OCI-LY7 (cell line): Measurements from ENCODE around the gene SRGAP1. TPM values are rescaled to one million over a fixed set of nuclear protein-coding genes. Genes with fewer than 3 reads are reported as not detected.

Experiments
- BruUV-seq: library from RNA; stranded (reverse); fragments of 400-500 nt; replicated peaks from 2 replicates; lab custom pipeline; 2021; lab: Mats Ljungman, UMichigan
- CTCF ChIA-PET: fragments of 300-600 bp; sonication (Branson Sonifier 250); formaldehyde crosslinking; loops from one replicate; lab custom pipeline; 2022; ENCODE audit warnings: antibody characterized with exemption; ENCODE audit not compliant: unreplicated experiment; lab: Charles Lee
- POLR2A ChIA-PET: fragments of 300-600 bp; sonication (Branson Sonifier 250); formaldehyde crosslinking; loops from one replicate; lab custom pipeline; 2022; ENCODE audit warnings: antibody characterized with exemption; lab: Charles Lee
- DNase-seq: peaks from one replicate; pipeline ENCODE4 v3.0.0-alpha.2; 2015; ENCODE audit warnings: low spot score
- H2AFZ ChIP-seq: fragments of 200-600 bp; sonication (generic), shearing (Covaris generic); 2 replicates; pipeline ENCODE4 v1.6.1; 2014; ENCODE audit warnings: mild to moderate bottlenecking, antibody characterized with exemption, low read length, moderate library complexity
- H3K27ac ChIP-seq: fragments of 200-600 bp; sonication (generic); 2 replicates; pipeline ENCODE4 v1.5.1; 2014; ENCODE audit warnings: mixed run types, low read depth, mild to moderate bottlenecking, moderate library complexity, low read length, inconsistent platforms; ENCODE audit not compliant: poor library complexity, severe bottlenecking
- H3K36me3 ChIP-seq: fragments of 200-600 bp; sonication (generic); 2 replicates; pipeline ENCODE4 v1.6.1; 2014; ENCODE audit warnings: mild to moderate bottlenecking, antibody characterized with exemption, low read length, moderate library complexity, mixed read lengths; ENCODE audit not compliant: insufficient read depth
- H3K4me1 ChIP-seq: fragments of 200-600 bp; sonication (generic); 2 replicates; pipeline ENCODE4 v1.5.1; 2014; ENCODE audit warnings: mild to moderate bottlenecking, low read length; ENCODE audit not compliant: insufficient read depth, poor library complexity, severe bottlenecking
- H3K4me2 ChIP-seq: fragments of 200-600 bp; sonication (generic); 2 replicates; pipeline ENCODE4 v1.6.1; 2014; ENCODE audit warnings: mild to moderate bottlenecking, low read length
- H3K4me3 ChIP-seq: fragments of 200-600 bp; sonication (generic); 2 replicates; pipeline ENCODE4 v1.5.1; 2014; ENCODE audit warnings: mild to moderate bottlenecking, low read depth, low read length; ENCODE audit not compliant: poor library complexity, severe bottlenecking
- H3K79me2 ChIP-seq: fragments of 200-600 bp; sonication (generic); 2 replicates; pipeline ENCODE4 v1.6.1; 2016; ENCODE audit warnings: low read depth, mild to moderate bottlenecking, low read length, moderate library complexity, mixed read lengths; ENCODE audit not compliant: insufficient read depth
- H3K9me2 ChIP-seq: fragments of 200-600 bp; sonication (generic); 2 replicates; pipeline ENCODE4 v1.6.1; 2016; ENCODE audit warnings: mild to moderate bottlenecking, low read length, mixed read lengths; ENCODE audit not compliant: insufficient read depth
- H3K9me3 ChIP-seq: fragments of 200-600 bp; sonication (generic); 2 replicates; pipeline ENCODE4 v1.6.1; 2014; ENCODE audit warnings: mild to moderate bottlenecking, mixed run types, low read length, mixed read lengths
- H4K20me1 ChIP-seq: fragments of 200-600 bp; sonication (generic); 2 replicates; pipeline ENCODE4 v1.6.1; 2014; ENCODE audit warnings: mild to moderate bottlenecking, antibody characterized with exemption, low read length, moderate library complexity, mixed read lengths; ENCODE audit not compliant: insufficient read depth
- CTCF ChIP-seq: fragments of 200-600 bp; sonication (generic); conservative IDR thresholded peaks from 2 replicates; pipeline ENCODE4 v1.5.1; 2014; ENCODE audit warnings: mild to moderate bottlenecking, antibody characterized with exemption, low read length, moderate library complexity, mixed read lengths
- EZH2phosphoT487 ChIP-seq: fragments of 200-600 bp; sonication (generic); IDR thresholded peaks from 2 replicates; pipeline ENCODE4 v1.6.1; 2018; ENCODE audit warnings: low read depth, borderline replicate concordance, mild to moderate bottlenecking, mixed run types, antibody characterized with exemption, low read length, moderate library complexity, mixed read lengths
- intact Hi-C: fragments of 100-400 bp; cut with micrococcal nuclease; formaldehyde crosslinking; loops from one replicate; pipeline ENCODE4 v1.10.0; 2022; ENCODE audit not compliant: unreplicated experiment
- total RNA-seq, 2 experiments: library from RNA; depleted of rRNA in 1 of 2; stranded (reverse); fragments of >200 nt in 1 of 2; shearing (Covaris generic) in 1 of 2; gene quantifications; 2 replicates each; pipeline ENCODE4 v1.2.3, GENCODE V29; 2014 to 2022

Gene SRGAP1
- total RNA-seq, 2 experiments from 2014 or later, result 0.06 TPM; not detected in 1

GRCh38 chr12:64044191-64044590, 199.7 kb downstream of the SRGAP1 start:
- intact Hi-C loops, result no loop called here
- POLR2A ChIA-PET, result interaction anchor here (0.7 kb wide), 2 partner anchors 39 to 377 kb away, joined by 3 read pairs; no protein-coding TSS in a partner anchor

GRCh38 chr12:64051057-64051456, 206.6 kb downstream of the SRGAP1 start:
- POLR2A ChIA-PET, result interaction anchor here (0.7 kb wide), 1 partner anchor 91 kb away, joined by 3 read pairs; no protein-coding TSS in a partner anchor

More at GRCh38 chr12:64044191-64044590, 199.7 kb downstream of the SRGAP1 start:
- H2AFZ ChIP-seq, result no peak overlapping the region
- H3K9me2 ChIP-seq, result no peaks in the 10 kb centered on the region
- H3K4me2 ChIP-seq, result no peak overlapping the region
- no peaks in the 10 kb centered on the region for H3K36me3 ChIP-seq
- no peaks in the 10 kb centered on the region for H4K20me1 ChIP-seq
- H3K4me1 ChIP-seq, result no peaks in the 10 kb centered on the region
- H3K9me3 ChIP-seq, result no peaks in the 10 kb centered on the region
- CTCF ChIA-PET, result no interaction called here
- TF ChIP-seq CTCF, result no peak
- TF ChIP-seq EZH2phosphoT487, result no peak
- no TSS peak for BruUV-seq
- no peak overlapping the region for H3K27ac ChIP-seq
- no peak overlapping the region for H3K4me3 ChIP-seq
- no peaks in the 10 kb centered on the region for H3K79me2 ChIP-seq
- DNase-seq, result no peak

More at GRCh38 chr12:64051057-64051456, 206.6 kb downstream of the SRGAP1 start:
- intact Hi-C loops, result no loop called here
- Histone ChIP-seq H3K36me3 (no peaks in the 10 kb centered on the region), H2AFZ (no peak overlapping the region), H3K27ac (no peak overlapping the region), H3K79me2 (no peaks in the 10 kb centered on the region), H3K9me3 (no peaks in the 10 kb centered on the region), H3K4me1 (no peaks in the 10 kb centered on the region), H3K4me3 (no peak overlapping the region), H3K9me2 (no peaks in the 10 kb centered on the region), H4K20me1 (no peaks in the 10 kb centered on the region), H3K4me2 (no peak overlapping the region)
- CTCF ChIA-PET, result no interaction called here
- no peak for TF ChIP-seq EZH2phosphoT487
- no peak for TF ChIP-seq CTCF
- BruUV-seq, result no TSS peak
- DNase-seq, result no peak
